ENCODE data around the gene KCNQ1.

DNA sequence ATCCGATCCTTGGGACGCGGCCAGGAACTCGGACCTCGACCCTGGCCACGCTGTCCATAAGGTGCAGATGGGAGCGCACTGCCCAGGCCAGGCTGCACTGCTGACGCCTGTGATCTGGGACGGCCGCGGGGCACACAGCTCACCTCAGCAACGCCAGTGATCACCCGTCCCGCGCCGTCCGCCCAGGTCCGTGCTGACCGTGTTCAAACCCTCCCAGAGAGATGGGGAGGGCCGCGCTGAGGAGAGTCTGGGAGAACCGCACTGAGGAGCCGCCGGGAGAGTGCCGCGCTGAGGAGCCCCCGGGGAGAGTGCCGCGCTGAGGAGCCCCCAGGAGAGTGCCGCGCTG lies 254.3 kb downstream of the KCNQ1 start:
- TF ChIP-seq DNMT3B (CRISPR knock-in tag; conservative IDR thresholded peaks at IDR 0.05) (no peak), TAF1 (CRISPR knock-in tag; IDR thresholded peaks at IDR 0.05) (no peak), ZZZ3 (CRISPR knock-in tag; IDR thresholded peaks at IDR 0.05; ENCODE audit: borderline replicate concordance) (no peak), IRX3 (CRISPR knock-in tag; IDR thresholded peaks at IDR 0.05; ENCODE audit: borderline replicate concordance, low read depth) (no peak), ZKSCAN1 (IDR thresholded peaks at IDR 0.05; ENCODE audit: low read length) (no peak), GABPA (IDR thresholded peaks at IDR 0.05; ENCODE audit: low read depth, low read length) (no peak), GABPA (CRISPR knock-in tag; IDR thresholded peaks at IDR 0.05; ENCODE audit: low read depth) (no peak), JUND (CRISPR knock-in tag; IDR thresholded peaks at IDR 0.05) (no peak), POLR2A (IDR thresholded peaks at IDR 0.05; ENCODE audit: insufficient read depth in 1 of 2, low read depth in 2 of 2, low read length in 2 of 2) (no peak), SMC3 (IDR thresholded peaks at IDR 0.05; ENCODE audit: low read length) (no peak), ZNF24 (IDR thresholded peaks at IDR 0.05) (no peak), TAF15 (IDR thresholded peaks at IDR 0.05; ENCODE audit: low read depth, low read length, poor library complexity, severe bottlenecking) (no peak)
- TF ChIP-seq, protein P1, sequence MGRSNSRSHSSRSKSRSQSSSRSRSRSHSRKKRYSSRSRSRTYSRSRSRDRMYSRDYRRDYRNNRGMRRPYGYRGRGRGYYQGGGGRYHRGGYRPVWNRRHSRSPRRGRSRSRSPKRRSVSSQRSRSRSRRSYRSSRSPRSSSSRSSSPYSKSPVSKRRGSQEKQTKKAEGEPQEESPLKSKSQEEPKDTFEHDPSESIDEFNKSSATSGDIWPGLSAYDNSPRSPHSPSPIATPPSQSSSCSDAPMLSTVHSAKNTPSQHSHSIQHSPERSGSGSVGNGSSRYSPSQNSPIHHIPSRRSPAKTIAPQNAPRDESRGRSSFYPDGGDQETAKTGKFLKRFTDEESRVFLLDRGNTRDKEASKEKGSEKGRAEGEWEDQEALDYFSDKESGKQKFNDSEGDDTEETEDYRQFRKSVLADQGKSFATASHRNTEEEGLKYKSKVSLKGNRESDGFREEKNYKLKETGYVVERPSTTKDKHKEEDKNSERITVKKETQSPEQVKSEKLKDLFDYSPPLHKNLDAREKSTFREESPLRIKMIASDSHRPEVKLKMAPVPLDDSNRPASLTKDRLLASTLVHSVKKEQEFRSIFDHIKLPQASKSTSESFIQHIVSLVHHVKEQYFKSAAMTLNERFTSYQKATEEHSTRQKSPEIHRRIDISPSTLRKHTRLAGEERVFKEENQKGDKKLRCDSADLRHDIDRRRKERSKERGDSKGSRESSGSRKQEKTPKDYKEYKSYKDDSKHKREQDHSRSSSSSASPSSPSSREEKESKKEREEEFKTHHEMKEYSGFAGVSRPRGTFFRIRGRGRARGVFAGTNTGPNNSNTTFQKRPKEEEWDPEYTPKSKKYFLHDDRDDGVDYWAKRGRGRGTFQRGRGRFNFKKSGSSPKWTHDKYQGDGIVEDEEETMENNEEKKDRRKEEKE (IDR thresholded peaks at IDR 0.05), result no peak
- TF ChIP-seq, protein P2, sequence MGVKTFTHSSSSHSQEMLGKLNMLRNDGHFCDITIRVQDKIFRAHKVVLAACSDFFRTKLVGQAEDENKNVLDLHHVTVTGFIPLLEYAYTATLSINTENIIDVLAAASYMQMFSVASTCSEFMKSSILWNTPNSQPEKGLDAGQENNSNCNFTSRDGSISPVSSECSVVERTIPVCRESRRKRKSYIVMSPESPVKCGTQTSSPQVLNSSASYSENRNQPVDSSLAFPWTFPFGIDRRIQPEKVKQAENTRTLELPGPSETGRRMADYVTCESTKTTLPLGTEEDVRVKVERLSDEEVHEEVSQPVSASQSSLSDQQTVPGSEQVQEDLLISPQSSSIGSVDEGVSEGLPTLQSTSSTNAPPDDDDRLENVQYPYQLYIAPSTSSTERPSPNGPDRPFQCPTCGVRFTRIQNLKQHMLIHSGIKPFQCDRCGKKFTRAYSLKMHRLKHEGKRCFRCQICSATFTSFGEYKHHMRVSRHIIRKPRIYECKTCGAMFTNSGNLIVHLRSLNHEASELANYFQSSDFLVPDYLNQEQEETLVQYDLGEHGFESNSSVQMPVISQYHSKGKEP (CRISPR knock-in tag; IDR thresholded peaks at IDR 0.05), result no peak
- TF ChIP-seq, protein P3, sequence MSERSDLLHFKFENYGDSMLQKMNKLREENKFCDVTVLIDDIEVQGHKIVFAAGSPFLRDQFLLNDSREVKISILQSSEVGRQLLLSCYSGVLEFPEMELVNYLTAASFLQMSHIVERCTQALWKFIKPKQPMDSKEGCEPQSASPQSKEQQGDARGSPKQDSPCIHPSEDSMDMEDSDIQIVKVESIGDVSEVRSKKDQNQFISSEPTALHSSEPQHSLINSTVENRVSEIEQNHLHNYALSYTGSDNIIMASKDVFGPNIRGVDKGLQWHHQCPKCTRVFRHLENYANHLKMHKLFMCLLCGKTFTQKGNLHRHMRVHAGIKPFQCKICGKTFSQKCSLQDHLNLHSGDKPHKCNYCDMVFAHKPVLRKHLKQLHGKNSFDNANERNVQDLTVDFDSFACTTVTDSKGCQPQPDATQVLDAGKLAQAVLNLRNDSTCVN (CRISPR knock-in tag; IDR thresholded peaks at IDR 0.05; ENCODE audit: borderline replicate concordance), result no peak

All from HepG2 (cell line).